Tongue (tissue), 2 donors: ENCODE data around the gene PLA2G2A. TPM values are rescaled to one million over a fixed set of nuclear protein-coding genes. Genes with fewer than 3 reads are reported as not detected.
"Not testable (repeated sequence)": the region's sequence is repeated elsewhere in the genome, so short reads cannot be mapped to it uniquely, and the experiment has no call there.

ENCODE experiments used
- DNase-seq: peaks from one replicate; pipeline ENCODE4 v3.0.0-alpha.2; 2015
- total RNA-seq: library from RNA; depleted of rRNA; stranded (reverse); fragments of >200 nt; gene quantifications from one replicate; pipeline ENCODE4 v1.2.3, GENCODE V29; 2014

PLA2G2A gene
- 1.7 TPM for total RNA-seq

GRCh38 chr1:19979494-19979977 is at the start of gene PLA2G2A:
TSS of gene PLA2G2A (minus strand) at chr1:19979618. CDS start at chr1:19978773, 845 bp downstream.
- peak; percentile 3 for DNase-seq

- no peak for DNase-seq
These were observed 49.3 kb upstream of the PLA2G2A start for GRCh38 chr1:20028726-20029125.

- no peak for DNase-seq
These were observed 48.7 kb upstream of the PLA2G2A start for GRCh38 chr1:20028125-20028524.

- DNase-seq = no peak
These were observed 38.3 kb upstream of the PLA2G2A start for GRCh38 chr1:20017741-20018140.

- DNase-seq = no peak
These were observed 34.7 kb upstream of the PLA2G2A start for GRCh38 chr1:20014153-20014552.

- DNase-seq = no peak
These were observed 30.6 kb upstream of the PLA2G2A start for GRCh38 chr1:20010016-20010415.

- DNase-seq = no peak
These were observed 29.8 kb upstream of the PLA2G2A start for GRCh38 chr1:20009212-20009611.

- peak; percentile 32 for DNase-seq
These were observed 29.0 kb upstream of the PLA2G2A start for GRCh38 chr1:20008391-20008841.

- not testable (repeated sequence) for DNase-seq
These were observed 19.4 kb upstream of the PLA2G2A start for GRCh38 chr1:19998823-19999222.

- no peak for DNase-seq
These were observed 11.3 kb upstream of the PLA2G2A start for GRCh38 chr1:19990689-19991088.

GRCh38 chr1:19990182-19990582 is 10.8 kb upstream of the PLA2G2A start:
- DNase-seq = not testable (repeated sequence)

- DNase-seq = no peak
These were observed 9.0 kb upstream of the PLA2G2A start for GRCh38 chr1:19988267-19989006.

GRCh38 chr1:19987719-19988118 is 8.3 kb upstream of the PLA2G2A start:
- DNase-seq = no peak

GRCh38 chr1:19984409-19985016 is 5.1 kb upstream of the PLA2G2A start:
- not testable (repeated sequence) for DNase-seq

- DNase-seq = peak; percentile 10
These were observed 2.3 kb upstream of the PLA2G2A start for GRCh38 chr1:19981507-19982312.

GRCh38 chr1:19981170-19981506 is 1.7 kb upstream of the PLA2G2A start:
- DNase-seq = no peak

- DNase-seq = no peak
These were observed 896 bp upstream of the PLA2G2A start for GRCh38 chr1:19980314-19980713.

- no peak for DNase-seq
These were observed 1.3 kb downstream of the PLA2G2A start for GRCh38 chr1:19978143-19978542.

GRCh38 chr1:19976317-19977003 is 3.0 kb downstream of the PLA2G2A start:
- DNase-seq = no peak

GRCh38 chr1:19975423-19976193 is 3.8 kb downstream of the PLA2G2A start:
- DNase-seq = no peak

- peak; percentile 42 for DNase-seq
These were observed 4.5 kb downstream of the PLA2G2A start for GRCh38 chr1:19974822-19975416.
